Measurements from ENCODE around the gene CA10. TPM values are rescaled to one million over a fixed set of nuclear protein-coding genes. Genes with fewer than 3 reads are reported as not detected.

The CA10 gene
- total and polyA plus RNA-seq, 8 donors: 0.09 to 2.0 (median 0.27) TPM; not detected in 4

DNA sequence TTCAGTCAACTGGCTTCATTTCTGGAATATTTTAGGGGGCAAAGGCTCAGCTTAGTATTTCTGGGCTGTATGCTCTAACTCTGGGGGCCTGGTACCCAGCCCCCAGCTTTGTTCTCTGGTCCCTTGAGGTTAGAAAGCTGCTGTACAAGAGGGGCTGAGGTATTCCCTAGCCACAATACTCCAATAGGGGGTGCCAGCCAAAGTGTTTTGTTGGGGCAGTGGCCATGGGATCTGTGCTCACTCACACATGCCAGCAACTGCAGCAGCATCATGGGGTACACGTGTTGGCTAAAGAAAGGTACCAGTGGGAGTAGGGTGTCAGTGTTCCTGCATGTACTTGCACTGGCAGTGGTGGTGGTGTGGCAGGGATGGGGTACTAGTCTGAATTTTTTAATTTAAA, 257.3 kb downstream of the CA10 start:
- intact Hi-C loops (cut with DNase I): no loop called here
- Histone ChIP-seq H3K27me3 (no peaks in the 10 kb centered on the region), H3K36me3 (no peaks in the 10 kb centered on the region), H3K27ac (no peak overlapping the region), H3K9me3 (no peaks in the 10 kb centered on the region), H3K4me3 (no peak overlapping the region), H3K4me1 (no peaks in the 10 kb centered on the region)
- DNase-seq (no peak), FAIRE-seq (no peak), ATAC-seq (no peak)
- 39 to 41% methylated on average over 1 of the region's 1 CpG for WGBS, 2 donors
- TF ChIP-seq, protein P1, sequence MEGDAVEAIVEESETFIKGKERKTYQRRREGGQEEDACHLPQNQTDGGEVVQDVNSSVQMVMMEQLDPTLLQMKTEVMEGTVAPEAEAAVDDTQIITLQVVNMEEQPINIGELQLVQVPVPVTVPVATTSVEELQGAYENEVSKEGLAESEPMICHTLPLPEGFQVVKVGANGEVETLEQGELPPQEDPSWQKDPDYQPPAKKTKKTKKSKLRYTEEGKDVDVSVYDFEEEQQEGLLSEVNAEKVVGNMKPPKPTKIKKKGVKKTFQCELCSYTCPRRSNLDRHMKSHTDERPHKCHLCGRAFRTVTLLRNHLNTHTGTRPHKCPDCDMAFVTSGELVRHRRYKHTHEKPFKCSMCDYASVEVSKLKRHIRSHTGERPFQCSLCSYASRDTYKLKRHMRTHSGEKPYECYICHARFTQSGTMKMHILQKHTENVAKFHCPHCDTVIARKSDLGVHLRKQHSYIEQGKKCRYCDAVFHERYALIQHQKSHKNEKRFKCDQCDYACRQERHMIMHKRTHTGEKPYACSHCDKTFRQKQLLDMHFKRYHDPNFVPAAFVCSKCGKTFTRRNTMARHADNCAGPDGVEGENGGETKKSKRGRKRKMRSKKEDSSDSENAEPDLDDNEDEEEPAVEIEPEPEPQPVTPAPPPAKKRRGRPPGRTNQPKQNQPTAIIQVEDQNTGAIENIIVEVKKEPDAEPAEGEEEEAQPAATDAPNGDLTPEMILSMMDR (IDR thresholded peaks at IDR 0.05): no peak

DNA sequence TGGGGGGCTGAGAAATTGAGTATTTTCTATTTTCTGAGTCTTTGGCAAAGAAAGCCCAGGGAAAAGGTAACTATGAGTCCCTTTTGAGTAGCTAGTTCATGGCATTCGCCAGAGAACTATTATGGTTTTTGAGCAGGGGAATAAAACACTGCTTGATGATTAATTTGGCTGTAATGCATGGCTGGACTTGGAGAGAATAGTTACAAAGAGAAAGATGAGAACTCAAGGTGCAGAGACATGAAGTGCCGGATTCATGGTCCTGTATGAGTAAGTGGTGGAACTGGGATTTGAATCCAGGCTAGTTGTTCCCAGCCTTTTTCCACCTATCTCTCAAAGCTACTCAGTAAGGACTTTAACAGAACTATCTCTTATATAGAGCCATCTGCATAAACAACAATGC, 266.6 kb downstream of the CA10 start:
- TF ChIP-seq, protein P1 (IDR thresholded peaks at IDR 0.05): no peak
- H3K4me1 ChIP-seq: no peaks in the 10 kb centered on the region
- no peaks in the 10 kb centered on the region for H3K27me3 ChIP-seq
- H3K4me3 ChIP-seq: no peak overlapping the region
- H3K27ac ChIP-seq: no peak overlapping the region
- no peaks in the 10 kb centered on the region for H3K36me3 ChIP-seq
- no peaks in the 10 kb centered on the region for H3K9me3 ChIP-seq
- 68 to 78% methylated on average over 2 of the region's 2 CpGs for WGBS, 2 donors
- no peak for DNase-seq
- ATAC-seq: no peak
- FAIRE-seq: no peak
- intact Hi-C loops (cut with DNase I): no loop called here

DNA sequence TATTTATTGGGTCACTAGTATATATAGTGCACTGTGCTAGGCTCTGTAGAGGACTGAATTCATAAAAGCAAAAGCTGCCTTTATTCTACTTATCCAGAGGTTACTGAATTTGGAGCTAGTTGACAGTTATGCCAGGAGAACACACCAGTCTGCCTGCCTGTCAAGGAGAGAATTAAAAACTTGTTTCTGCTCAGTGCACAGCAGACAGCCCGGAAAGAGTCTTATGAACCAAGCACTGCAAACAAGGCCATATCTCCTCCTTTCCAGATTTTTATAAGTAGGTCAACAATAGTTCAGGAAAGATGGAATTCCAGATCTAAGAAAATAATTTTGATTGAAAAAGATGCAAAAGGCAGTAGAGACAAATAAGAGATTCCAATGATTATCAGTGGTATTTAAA, 267.8 kb downstream of the CA10 start:
- TF ChIP-seq, protein P1 (IDR thresholded peaks at IDR 0.05): no peak
- Histone ChIP-seq H3K4me3 (no peak overlapping the region), H3K36me3 (no peaks in the 10 kb centered on the region), H3K9me3 (no peaks in the 10 kb centered on the region), H3K4me1 (no peaks in the 10 kb centered on the region), H3K27me3 (no peaks in the 10 kb centered on the region), H3K27ac (no peak overlapping the region)
- FAIRE-seq (no peak), DNase-seq (no peak), ATAC-seq (no peak)
- WGBS, 2 donors: 66 to 68% methylated on average over 1 of the region's 1 CpG
- intact Hi-C loops (cut with DNase I): no loop called here

DNA sequence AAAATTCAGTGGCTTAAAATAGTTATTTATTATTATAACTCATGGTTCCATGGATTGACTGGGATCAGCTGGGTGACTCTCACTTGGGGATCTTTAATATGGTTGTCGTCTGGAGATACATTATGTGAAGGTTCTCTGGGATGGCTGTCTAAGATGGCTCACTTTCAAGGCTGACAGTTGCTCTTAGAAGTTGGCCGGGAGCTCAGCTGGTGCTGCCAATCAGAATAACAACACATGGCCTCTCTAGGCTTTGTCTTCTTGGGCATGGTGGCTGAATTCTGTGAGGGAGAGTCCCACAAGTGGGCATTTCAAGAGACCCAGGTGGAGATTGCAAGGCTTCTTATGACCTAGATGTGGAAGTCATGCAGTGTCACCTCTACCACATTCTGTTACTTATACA, 269.7 kb downstream of the CA10 start:
- H3K27me3 ChIP-seq: no peaks in the 10 kb centered on the region
- H3K4me3 ChIP-seq: no peak overlapping the region
- H3K27ac ChIP-seq: no peak overlapping the region
- intact Hi-C loops (cut with DNase I): no loop called here
- TF ChIP-seq, protein P1 (IDR thresholded peaks at IDR 0.05): no peak
- no peaks in the 10 kb centered on the region for H3K4me1 ChIP-seq
- no peaks in the 10 kb centered on the region for H3K9me3 ChIP-seq
- H3K36me3 ChIP-seq: no peaks in the 10 kb centered on the region
- 62 to 73% methylated on average over 2 of the region's 2 CpGs for WGBS, 2 donors
- no peak for DNase-seq
- ATAC-seq: no peak
- no peak for FAIRE-seq

DNA sequence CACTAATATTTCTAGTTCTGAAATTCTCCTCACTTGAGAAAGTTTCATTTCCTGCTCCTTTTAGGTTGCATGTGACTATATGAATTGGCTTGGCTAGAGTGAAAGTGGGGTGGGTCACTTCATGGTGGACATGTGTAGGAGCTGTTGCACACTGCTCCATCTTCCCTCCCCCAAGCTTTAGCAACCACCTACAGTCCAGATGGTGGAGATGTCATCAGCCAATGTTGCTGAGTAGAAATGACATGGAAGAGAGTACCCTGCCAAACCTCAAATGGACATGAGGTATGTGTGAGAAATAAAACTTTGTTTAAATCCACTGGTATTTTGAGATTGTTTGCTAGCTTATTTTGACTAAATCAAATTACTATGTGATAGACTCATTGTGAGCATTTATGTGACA, 281.5 kb downstream of the CA10 start:
- DNase-seq (no peak), ATAC-seq (no peak), FAIRE-seq (no peak)
- H3K36me3 ChIP-seq: no peaks in the 10 kb centered on the region
- no peaks in the 10 kb centered on the region for H3K9me3 ChIP-seq
- TF ChIP-seq, protein P1 (IDR thresholded peaks at IDR 0.05): no peak
- no peak overlapping the region for H3K27ac ChIP-seq
- H3K4me3 ChIP-seq: no peak overlapping the region
- no peaks in the 10 kb centered on the region for H3K27me3 ChIP-seq
- intact Hi-C loops (cut with DNase I): no loop called here
- no peaks in the 10 kb centered on the region for H3K4me1 ChIP-seq
